Keratinocyte (primary cell): Measurements from ENCODE around the gene ZNF688. TPM values are rescaled to one million over a fixed set of nuclear protein-coding genes. Genes with fewer than 3 reads are reported as not detected.

Experiments
- DNase-seq: peaks from one replicate; pipeline ENCODE4 v3.0.0-alpha.2; 2011; ENCODE audit warnings: low read depth, missing footprints, low spot score
- FAIRE-seq: peaks from 2 replicates; lab custom pipeline; 2011; peaks lifted over from hg19 to GRCh38; lab: Jason Lieb, UNC
- H2AFZ ChIP-seq: 2 replicates; pipeline ENCODE4 v1.6.0; 2012; ENCODE audit warnings: low read length, control low read depth, inconsistent platforms; ENCODE audit not compliant: control insufficient read depth
- H3K27ac ChIP-seq: 2 replicates; pipeline ENCODE4 v1.5.1; 2011; ENCODE audit warnings: low read length; ENCODE audit not compliant: control insufficient read depth, insufficient read depth
- H3K27me3 ChIP-seq: 3 replicates; pipeline ENCODE4 v1.6.0; 2011; ENCODE audit warnings: low read length; ENCODE audit not compliant: control insufficient read depth, insufficient read depth; ENCODE audit errors: extremely low read depth
- H3K36me3 ChIP-seq, 2 experiments: 2 replicates in 1 of 2; 3 replicates in 1 of 2; pipeline ENCODE4 v1.5.1; 2011; ENCODE audit warnings: low read length in 2 of 2, mild to moderate bottlenecking in 1 of 2; ENCODE audit not compliant: control insufficient read depth in 2 of 2, insufficient read depth in 2 of 2; ENCODE audit errors: extremely low read depth in 1 of 2
- H3K4me1 ChIP-seq: 3 replicates; pipeline ENCODE4 v1.5.1; 2011; ENCODE audit warnings: low read length; ENCODE audit not compliant: control insufficient read depth, insufficient read depth; ENCODE audit errors: extremely low read depth
- H3K4me2 ChIP-seq: 3 replicates; pipeline ENCODE4 v1.6.0; 2011; ENCODE audit warnings: low read depth, low read length; ENCODE audit not compliant: control insufficient read depth, insufficient read depth; ENCODE audit errors: extremely low read depth
- H3K4me3 ChIP-seq, 3 experiments: fragments of 200-600 bp in 1 of 3; sonication (generic) in 1 of 3; 2 replicates in 2 of 3; 3 replicates in 1 of 3; pipeline ENCODE4 v1.5.1; 2011 to 2016; ENCODE audit warnings: low read length in 3 of 3, mild to moderate bottlenecking in 3 of 3, control low read depth in 2 of 3, inconsistent platforms in 1 of 3, low read depth in 1 of 3, mixed read lengths in 1 of 3, mixed run types in 1 of 3, moderate library complexity in 1 of 3; ENCODE audit not compliant: control insufficient read depth in 2 of 3, insufficient read depth in 2 of 3; ENCODE audit errors: extremely low read depth in 1 of 3
- H3K79me2 ChIP-seq: 2 replicates; pipeline ENCODE4 v1.6.0; 2012; ENCODE audit warnings: low read length; ENCODE audit not compliant: control insufficient read depth, insufficient read depth
- H3K9ac ChIP-seq: 3 replicates; pipeline ENCODE4 v1.6.0; 2011; ENCODE audit warnings: low read length; ENCODE audit not compliant: control insufficient read depth, insufficient read depth; ENCODE audit errors: extremely low read depth
- H3K9me1 ChIP-seq: 3 replicates; pipeline ENCODE4 v1.6.0; 2011; ENCODE audit warnings: low read length; ENCODE audit not compliant: control insufficient read depth, insufficient read depth; ENCODE audit errors: extremely low read depth
- H3K9me3 ChIP-seq: 2 replicates; pipeline ENCODE4 v1.5.1; 2012; ENCODE audit warnings: low read depth, low read length; ENCODE audit not compliant: control insufficient read depth
- H4K20me1 ChIP-seq: 3 replicates; pipeline ENCODE4 v1.6.0; 2011; ENCODE audit warnings: low read length; ENCODE audit not compliant: control insufficient read depth, insufficient read depth; ENCODE audit errors: extremely low read depth
- EZH2 ChIP-seq: IDR thresholded peaks from one replicate; pipeline ENCODE4 v1.6.1; 2012; ENCODE audit warnings: inconsistent platforms, mild to moderate bottlenecking, low read length, moderate library complexity
- dilution Hi-C: fragments of 300-500 bp; cut with MboI; formaldehyde crosslinking; loops from one replicate; pipeline ENCODE4 v1.7.0; 2020; ENCODE audit warnings: low sequenced_read_pairs; ENCODE audit not compliant: extremely low pct_ligation_motif_present
- polyA plus RNA-seq, 5 experiments: library from polyadenylated mRNA; depleted of rRNA in 3 of 5; stranded (reverse) in 3 of 5; stranded (forward) in 1 of 5; unstranded in 1 of 5; fragments of >200 nt; gene quantifications; 1 replicate in 1 of 5; 2 replicates in 3 of 5; 3 replicates in 1 of 5; pipeline versions ENCODE4 v1.2.1 to v1.2.3, GENCODE V29; 2011 to 2012; ENCODE audit warnings: missing spikeins in 2 of 5, low read depth in 1 of 5, low replicate concordance in 1 of 5
- TF ChIP-seq, protein P1 (sequence below), 3 experiments: IDR thresholded peaks in 1 of 3; conservative IDR thresholded peaks in 1 of 3; optimal IDR thresholded peaks in 1 of 3; 2 replicates in 2 of 3; 3 replicates in 1 of 3; pipeline versions ENCODE3 to v1.5.1; 2011; ENCODE audit warnings: low read length in 3 of 3, mild to moderate bottlenecking in 3 of 3, moderate library complexity in 2 of 3, control low read depth in 1 of 3, inconsistent platforms in 1 of 3; ENCODE audit not compliant: insufficient read depth in 2 of 3; ENCODE audit errors: extremely low read depth in 1 of 3

ZNF688 gene
- polyA plus RNA-seq, 1 donor (not counting 4 experiments of a cell fraction or from before 2014, with no cell fraction given): 4.9 TPM

- H3K9ac ChIP-seq: no peak overlapping the region
- no peaks in the 10 kb centered on the region for H3K9me1 ChIP-seq
- no peak overlapping the region for H2AFZ ChIP-seq
- FAIRE-seq: no peak
- H3K27ac ChIP-seq: no peak overlapping the region
- TF ChIP-seq EZH2: no peak
- TF ChIP-seq, protein P1, sequence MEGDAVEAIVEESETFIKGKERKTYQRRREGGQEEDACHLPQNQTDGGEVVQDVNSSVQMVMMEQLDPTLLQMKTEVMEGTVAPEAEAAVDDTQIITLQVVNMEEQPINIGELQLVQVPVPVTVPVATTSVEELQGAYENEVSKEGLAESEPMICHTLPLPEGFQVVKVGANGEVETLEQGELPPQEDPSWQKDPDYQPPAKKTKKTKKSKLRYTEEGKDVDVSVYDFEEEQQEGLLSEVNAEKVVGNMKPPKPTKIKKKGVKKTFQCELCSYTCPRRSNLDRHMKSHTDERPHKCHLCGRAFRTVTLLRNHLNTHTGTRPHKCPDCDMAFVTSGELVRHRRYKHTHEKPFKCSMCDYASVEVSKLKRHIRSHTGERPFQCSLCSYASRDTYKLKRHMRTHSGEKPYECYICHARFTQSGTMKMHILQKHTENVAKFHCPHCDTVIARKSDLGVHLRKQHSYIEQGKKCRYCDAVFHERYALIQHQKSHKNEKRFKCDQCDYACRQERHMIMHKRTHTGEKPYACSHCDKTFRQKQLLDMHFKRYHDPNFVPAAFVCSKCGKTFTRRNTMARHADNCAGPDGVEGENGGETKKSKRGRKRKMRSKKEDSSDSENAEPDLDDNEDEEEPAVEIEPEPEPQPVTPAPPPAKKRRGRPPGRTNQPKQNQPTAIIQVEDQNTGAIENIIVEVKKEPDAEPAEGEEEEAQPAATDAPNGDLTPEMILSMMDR (optimal IDR thresholded peaks at IDR 0.05 in 1 of 3, IDR thresholded peaks at IDR 0.05 in 1 of 3, conservative IDR thresholded peaks at IDR 0.05 in 1 of 3; ENCODE audit: extremely low read depth in 1 of 3, insufficient read depth in 2 of 3, low read length in 3 of 3): peak; percentile 21 to 71 (median 64)
- no peak overlapping the region for H3K4me2 ChIP-seq
- H3K4me1 ChIP-seq: no peaks in the 10 kb centered on the region
- H3K9me3 ChIP-seq: peaks cover 5% of the 10 kb centered on the region
- H3K4me3 ChIP-seq: no peak overlapping the region
- DNase-seq: no peak
- no peaks in the 10 kb centered on the region for H3K79me2 ChIP-seq
- H3K36me3 ChIP-seq: no peaks in the 10 kb centered on the region
- H3K27me3 ChIP-seq: no peaks in the 10 kb centered on the region
- dilution Hi-C loops: no loop called here
- no peaks in the 10 kb centered on the region for H4K20me1 ChIP-seq
Observed at GRCh38 chr16:30615358-30616091, 44.0 kb upstream of the ZNF688 start.

GRCh38 chr16:30609926-30610839, 38.7 kb upstream of the ZNF688 start, which contains the start of gene ZNF689:
Gene ZNF689 (minus strand): TSS chr16:30610389. CDS start chr16:30610041, 348 bp downstream.
- Histone ChIP-seq H3K4me3 (peak within 1 kb of the TSS; percentile 76 to 97 (median 96)), H4K20me1 (no peaks in the 10 kb centered on the region), H3K9ac (peak within 1 kb of the TSS; percentile 97), H2AFZ (peak within 1 kb of the TSS; percentile 97), H3K27me3 (no peaks in the 10 kb centered on the region), H3K4me1 (peaks cover 7% of the 10 kb centered on the region), H3K4me2 (peak within 1 kb of the TSS; percentile 69), H3K79me2 (peaks cover 4% of the 10 kb centered on the region), H3K27ac (peak within 1 kb of the TSS; percentile 92), H3K36me3 (peaks cover 0 to 4% of the 10 kb centered on the region in 2 experiments), H3K9me3 (no peaks in the 10 kb centered on the region), H3K9me1 (no peaks in the 10 kb centered on the region)
- peak; percentile 82 for DNase-seq
- peak; percentile 86 for FAIRE-seq
- dilution Hi-C loops: no loop called here
- TF ChIP-seq, protein P1 (optimal IDR thresholded peaks at IDR 0.05 in 1 of 3, IDR thresholded peaks at IDR 0.05 in 1 of 3, conservative IDR thresholded peaks at IDR 0.05 in 1 of 3; ENCODE audit: extremely low read depth in 1 of 3, insufficient read depth in 2 of 3, low read length in 3 of 3): no peak
- TF ChIP-seq EZH2: no peak
